Measurements from ENCODE around the gene TRIM51.
"Not testable (repeated sequence)": the region's sequence is repeated elsewhere in the genome, so short reads cannot be mapped to it uniquely, and the experiment has no call there.

Gene TRIM51, protein sequence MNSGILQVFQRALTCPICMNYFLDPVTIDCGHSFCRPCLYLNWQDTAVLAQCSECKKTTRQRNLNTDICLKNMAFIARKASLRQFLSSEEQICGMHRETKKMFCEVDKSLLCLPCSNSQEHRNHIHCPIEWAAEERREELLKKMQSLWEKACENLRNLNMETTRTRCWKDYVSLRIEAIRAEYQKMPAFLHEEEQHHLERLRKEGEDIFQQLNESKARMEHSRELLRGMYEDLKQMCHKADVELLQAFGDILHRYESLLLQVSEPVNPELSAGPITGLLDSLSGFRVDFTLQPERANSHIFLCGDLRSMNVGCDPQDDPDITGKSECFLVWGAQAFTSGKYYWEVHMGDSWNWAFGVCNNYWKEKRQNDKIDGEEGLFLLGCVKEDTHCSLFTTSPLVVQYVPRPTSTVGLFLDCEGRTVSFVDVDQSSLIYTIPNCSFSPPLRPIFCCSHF

DNA sequence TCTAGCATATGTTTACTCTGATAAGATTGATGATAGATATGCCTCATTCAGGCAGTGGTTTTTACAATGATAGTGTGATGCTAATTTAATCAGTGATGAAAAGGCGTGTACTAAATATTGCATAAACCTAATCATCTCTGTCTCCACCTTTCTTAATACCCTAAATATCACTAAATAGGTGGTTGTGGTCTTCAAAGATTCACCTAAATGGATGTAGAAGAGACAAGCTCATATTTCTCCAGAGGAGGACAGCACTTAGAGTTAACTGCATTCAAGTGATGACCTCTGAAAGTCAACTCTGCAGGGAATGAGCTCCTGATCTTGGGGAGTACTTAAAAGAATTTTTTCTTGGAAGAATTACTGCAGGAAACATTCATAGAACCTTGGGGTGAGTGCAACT, at the start of gene TRIM51:
TSS of gene TRIM51 (plus strand) at position 301 of the 400 bp plus-strand sequence. CDS start 2,132 bp downstream, outside the sequence.
- not testable (repeated sequence) for DNase-seq

DNA sequence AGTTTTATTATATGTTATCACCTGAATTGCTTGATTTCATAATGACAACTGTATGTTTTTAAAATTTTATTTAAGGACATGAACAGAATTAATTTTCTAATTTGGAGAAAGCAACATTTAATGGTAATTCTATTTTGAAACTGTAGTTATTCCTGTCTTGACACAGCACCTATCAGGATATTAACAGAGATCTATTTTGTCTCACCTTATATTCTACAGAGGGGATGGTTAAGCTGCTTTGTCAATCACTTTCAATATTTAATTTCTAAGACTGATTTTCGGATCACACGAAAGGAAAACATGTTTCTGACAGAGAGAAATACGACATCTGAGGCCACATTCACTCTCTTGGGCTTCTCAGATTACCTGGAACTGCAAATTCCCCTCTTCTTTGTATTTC, 44.6 kb upstream of the TRIM51 start, which contains the start of gene OR5D16:
TSS of gene OR5D16 (plus strand) at position 301 of the 400 bp plus-strand sequence. CDS start at position 301, 0 bp downstream.
- DNase-seq, result no peak

DNA sequence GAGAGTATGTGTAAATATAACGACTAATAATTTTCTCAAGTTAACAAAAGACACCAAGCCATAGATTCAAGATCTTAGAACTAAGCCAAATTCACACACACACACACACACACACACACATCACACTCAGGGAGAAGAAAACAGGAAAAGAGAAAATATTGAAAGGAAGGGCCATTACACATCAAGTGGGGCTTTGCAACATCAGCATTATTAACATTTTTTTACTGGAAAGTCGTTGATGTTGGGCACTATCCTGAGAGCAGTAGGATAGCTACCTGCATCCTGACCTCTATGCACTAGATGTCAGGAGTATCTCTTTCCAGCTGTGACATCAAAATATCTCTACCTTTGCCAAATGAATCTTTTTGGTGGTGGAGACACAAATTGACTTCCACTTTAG, 35.6 kb upstream of the TRIM51 start:
- no peak for DNase-seq

DNA sequence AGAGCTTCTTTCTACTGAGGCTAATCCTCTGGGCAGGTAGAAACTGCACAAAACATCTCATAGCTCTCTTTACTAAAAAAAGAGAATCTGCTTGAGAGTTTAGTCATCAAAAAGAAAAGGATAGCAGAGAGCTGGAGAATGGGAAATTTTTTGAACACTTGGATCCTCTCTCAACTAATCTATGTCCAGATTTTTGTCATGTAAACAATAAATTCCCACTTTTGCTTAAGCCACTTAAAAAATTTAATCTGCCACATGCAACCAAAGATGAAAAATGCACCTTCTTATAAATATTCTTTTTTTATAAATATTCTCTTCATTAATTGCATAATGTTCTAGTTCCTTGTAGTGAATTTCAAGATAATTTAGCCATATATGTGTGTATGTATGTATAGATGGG, 34.1 kb upstream of the TRIM51 start:
- DNase-seq, result no peak

DNA sequence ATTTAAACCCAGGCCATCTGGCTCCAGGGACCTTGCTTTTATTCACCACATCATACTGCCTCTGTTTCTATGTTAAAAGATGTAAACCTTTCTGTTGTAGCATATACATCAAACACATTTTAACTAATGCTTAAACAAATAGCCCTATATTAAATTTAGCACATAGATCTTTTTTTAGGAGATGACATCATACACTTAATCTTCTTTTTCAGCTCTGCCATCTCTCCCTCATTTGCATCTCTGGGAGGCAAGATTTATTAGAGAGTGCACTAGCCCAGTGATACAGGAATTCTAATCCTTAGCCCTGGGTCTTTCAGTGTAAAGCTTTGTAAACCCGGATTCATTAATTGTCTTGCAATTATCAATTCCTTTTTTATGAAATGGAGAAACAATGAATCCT, 31.0 kb upstream of the TRIM51 start:
- no peak for DNase-seq

DNA sequence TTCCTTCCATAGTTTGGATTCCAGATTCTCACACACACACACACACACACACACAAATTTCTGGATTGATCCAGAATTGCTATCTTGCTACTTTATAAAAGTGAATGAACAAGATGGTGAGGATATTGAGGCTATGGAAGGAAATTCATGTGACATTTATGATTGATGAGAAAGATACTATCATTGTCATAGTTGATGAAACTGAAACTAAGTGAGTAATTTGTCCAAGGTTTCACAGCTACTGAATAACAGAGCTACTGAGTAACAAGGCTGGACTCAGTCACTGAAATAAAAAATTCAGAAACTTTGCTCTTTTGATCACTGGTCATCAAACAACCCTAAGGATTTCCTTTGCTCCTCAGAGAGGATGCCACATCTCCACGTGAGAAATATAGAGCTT, 28.4 kb upstream of the TRIM51 start:
- DNase-seq, result no peak

DNA sequence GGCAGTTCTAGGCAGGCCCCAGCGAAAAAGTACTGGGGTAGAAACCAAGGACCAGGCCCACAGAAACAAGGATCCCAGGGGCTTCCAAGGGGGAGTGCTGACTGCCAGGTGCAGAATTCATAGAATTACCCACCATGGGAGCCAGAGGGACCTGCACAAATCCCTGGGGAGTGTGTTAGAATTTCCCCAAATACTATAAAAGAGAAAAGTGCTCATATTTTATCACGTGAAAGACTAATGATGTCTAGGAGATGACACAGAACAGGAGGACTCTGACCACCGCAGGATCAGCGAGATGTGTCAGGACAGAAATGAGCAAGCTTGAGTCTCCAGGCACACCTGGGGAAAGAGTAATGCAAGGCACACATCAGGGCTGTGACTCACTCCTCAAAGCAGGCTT, 15.7 kb upstream of the TRIM51 start:
- DNase-seq, result not testable (repeated sequence)

DNA sequence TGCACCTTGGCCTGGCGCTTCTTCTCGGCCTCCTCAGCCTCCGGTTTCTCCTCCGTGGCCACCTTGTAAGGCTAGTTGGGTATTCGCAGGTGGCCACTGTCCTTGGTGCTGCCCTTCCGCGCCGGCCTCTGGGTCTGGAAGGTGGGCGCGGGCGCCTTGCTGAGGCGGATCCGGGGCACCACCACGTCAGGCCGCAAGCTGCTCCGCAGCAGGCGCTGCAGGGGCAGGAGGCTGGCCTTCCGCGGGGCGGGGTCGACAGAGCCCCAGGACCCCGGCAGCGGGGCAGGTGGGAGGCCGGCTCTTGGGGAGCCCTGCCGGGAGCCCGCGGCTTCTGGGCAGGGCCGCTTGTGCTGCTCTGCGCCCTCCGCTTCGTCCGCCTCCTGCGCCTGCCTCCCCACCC, 10.4 kb upstream of the TRIM51 start:
- not testable (repeated sequence) for DNase-seq

DNA sequence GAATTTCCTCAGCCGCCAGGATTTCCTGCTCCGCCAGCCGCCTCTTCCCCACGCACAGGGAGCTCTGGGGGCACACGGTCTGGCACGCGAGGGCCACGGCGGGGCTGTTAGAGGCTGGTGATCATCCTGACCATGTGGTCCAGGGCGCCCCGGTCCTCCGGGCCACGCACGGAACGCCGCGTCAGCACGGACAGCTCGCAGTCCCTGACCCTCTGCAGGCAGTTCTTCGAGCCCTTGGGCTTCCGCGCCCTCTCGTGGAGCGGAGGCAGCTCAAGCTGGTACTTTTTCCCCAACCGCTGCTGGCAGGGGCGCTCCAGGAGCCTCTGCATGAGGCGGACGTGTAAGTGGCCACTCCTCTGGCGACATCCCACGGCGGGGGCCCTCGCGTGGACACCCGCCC, 10.0 kb upstream of the TRIM51 start:
- not testable (repeated sequence) for DNase-seq

DNA sequence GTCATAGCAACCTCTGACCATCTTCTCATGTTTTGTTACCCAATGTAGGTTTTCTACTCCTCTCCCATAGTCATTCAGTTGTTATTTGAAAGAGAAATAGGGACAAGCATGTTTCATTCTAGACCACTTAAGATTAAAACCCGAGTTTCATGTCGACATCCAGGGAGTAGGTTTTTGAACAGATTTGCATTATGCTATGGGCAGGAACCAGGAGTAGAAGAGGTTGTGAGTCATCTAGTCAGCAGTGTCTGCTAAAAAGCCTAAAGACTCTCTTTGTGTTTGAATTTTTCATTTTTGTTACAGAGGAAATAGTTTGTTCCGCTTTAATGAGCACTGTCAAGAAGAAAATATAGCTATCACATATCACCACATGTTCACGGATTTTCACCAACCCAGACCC, 1.9 kb downstream of the TRIM51 start:
- DNase-seq, result not testable (repeated sequence)

DNA sequence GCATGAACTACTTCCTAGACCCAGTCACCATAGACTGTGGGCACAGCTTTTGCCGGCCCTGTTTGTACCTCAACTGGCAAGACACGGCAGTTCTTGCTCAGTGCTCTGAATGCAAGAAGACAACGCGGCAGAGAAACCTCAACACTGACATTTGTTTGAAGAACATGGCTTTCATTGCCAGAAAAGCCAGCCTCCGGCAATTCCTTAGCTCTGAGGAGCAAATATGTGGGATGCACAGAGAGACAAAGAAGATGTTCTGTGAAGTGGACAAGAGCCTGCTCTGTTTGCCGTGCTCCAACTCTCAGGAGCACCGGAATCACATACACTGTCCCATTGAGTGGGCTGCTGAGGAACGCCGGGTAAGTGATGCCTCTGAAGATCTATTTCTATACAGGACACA, 2.4 kb downstream of the TRIM51 start:
- not testable (repeated sequence) for DNase-seq

DNA sequence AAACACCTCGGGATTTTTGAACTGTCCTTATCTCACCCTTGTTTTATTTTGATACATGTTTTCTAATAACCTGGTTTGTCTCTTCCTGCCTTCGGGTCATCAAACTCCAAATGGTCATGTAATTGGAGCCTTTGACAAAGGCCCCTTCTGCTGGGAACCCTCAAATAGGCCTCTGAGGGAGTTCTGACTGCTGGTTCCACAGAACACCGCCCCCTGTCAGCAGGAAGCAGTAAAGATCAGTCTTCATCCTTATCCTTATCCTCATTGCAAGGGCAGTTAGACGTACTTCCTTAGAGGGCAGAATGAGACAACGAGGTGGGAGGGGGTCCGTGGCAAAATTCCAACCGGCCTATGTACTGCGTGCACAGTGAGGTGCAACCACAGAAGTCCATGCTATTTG, 12.1 kb downstream of the TRIM51 start:
- no peak for DNase-seq

DNA sequence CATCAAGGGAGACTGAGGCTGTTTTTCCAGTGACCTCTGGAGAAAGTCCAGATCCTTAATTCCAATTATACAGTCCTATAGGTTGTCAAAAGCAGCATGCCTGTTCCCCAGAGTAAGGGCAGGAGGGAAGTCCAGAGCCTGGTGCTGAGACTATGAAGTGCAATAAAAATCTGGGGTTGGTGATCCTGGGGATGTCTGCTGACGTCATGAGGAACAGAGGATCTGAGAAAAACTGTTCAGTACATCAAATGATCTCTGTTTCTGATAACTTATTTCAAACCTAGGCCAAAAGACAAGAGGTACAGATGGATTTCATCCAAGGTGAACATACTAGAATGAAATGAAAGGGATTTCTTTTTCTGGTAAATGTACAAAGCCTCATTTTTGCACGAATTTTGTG, 19.2 kb downstream of the TRIM51 start:
- no peak for DNase-seq

DNA sequence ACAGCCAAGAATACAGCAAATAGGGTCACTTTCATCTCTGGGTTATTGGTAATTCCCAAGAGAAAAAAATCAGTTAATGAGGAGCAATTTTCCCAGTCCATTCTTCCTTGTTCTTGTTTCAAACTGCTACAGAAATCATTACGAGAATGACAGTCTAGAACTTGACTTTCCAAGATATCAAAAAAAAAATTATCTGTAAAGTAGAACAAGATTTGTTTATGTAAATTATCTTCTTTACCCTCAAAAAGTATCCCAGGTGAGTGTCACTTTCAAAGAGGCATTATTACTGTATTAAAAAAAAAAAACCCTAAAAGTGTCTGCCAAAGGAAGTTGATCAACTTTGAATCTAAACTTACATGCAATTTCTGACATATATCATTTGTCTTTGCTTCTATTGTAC, 31.4 kb downstream of the TRIM51 start, which contains the start of gene OR5W2:
TSS of gene OR5W2 (minus strand) at position 101 of the 400 bp plus-strand sequence. CDS start at position 101, 0 bp downstream.
- DNase-seq, result no peak

DNA sequence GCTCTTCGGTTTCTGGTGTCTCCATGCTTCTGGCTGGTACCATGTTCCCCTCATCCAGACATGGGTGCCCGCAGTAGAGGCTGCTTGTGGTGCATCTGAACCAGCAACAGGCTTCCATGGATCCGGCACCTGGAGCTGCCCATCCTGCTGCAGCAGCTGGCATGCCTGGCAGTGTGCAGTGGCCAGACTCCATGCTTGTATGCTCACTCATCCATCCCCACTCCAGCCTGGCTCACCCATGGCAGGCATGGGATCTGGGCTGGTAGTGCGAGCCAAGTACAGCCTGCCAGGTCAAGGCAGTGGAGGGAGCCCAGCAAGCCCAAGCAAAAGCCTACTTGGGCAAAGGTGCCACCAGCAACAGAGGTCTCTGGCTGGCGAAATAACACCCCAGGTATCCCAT, 37.4 kb downstream of the TRIM51 start:
- no peak for DNase-seq

DNA sequence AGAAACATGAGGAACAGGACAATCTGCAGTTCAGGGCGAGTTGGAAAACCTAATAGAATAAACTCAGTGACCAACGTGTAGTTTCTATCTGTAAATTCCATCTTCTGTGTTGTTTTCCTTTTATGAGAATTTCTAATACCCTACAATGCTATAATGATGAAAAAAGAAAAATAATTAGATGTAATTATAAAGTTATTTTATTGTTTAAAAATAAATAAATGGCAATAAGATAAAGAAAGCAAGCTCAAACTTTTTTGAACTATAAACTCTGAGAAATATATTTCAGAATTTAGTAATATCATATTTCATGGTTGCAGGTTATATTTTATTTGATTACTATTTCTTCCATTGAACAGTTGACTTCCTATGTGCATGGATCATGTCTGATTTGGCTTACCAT, 53.2 kb downstream of the TRIM51 start, which contains the start of gene OR5I1:
TSS of gene OR5I1 (minus strand) at position 101 of the 400 bp plus-strand sequence. CDS start at position 101, 0 bp downstream.
- no peak for DNase-seq
